DND-41 (cell line): ENCODE measurements around the gene ARPC2.

ENCODE experiments used
- CTCF ChIP-seq: IDR thresholded peaks from 2 replicates; pipeline ENCODE4 v1.5.1; 2012; ENCODE audit warnings: borderline replicate concordance, low read length, moderate library complexity, mild to moderate bottlenecking; ENCODE audit not compliant: poor library complexity, severe bottlenecking; ENCODE audit errors: extremely low read depth
- EZH2 ChIP-seq: IDR thresholded peaks from 3 replicates; pipeline ENCODE4 v1.6.1; 2012; ENCODE audit warnings: borderline replicate concordance, low read depth, mild to moderate bottlenecking, moderate library complexity, low read length, inconsistent platforms; ENCODE audit not compliant: severe bottlenecking

GRCh38 chr2:218260742-218261422 lies 43.9 kb downstream of the ARPC2 start, which contains the start of gene GPBAR1:
- no peak for TF ChIP-seq CTCF
- TF ChIP-seq EZH2, result no peak
